ENCODE data around the gene DNASE1L3. TPM values are rescaled to one million over a fixed set of nuclear protein-coding genes. Genes with fewer than 3 reads are reported as not detected.
A peak's percentile ranks its signal among the peaks of the same experiment; 100 is the strongest.

The DNASE1L3 gene
- total RNA-seq, 1 experiment from 2014 or later: 0.27 TPM

- DNase-seq: peak; percentile 38 to 49
- Histone ChIP-seq H3K36me3 (ENCODE audit: control insufficient read depth, insufficient read depth, low read length) (no peaks in the 10 kb centered on the region), H3K9me3 (no peaks in the 10 kb centered on the region), H3K4me3 (ENCODE audit: low read depth, low read length) (no peak overlapping the region), H3K27me3 (replicated peaks; ENCODE audit: control insufficient read depth, insufficient read depth, low read length) (no peaks in the 10 kb centered on the region), H3K4me1 (peaks cover 15% of the 10 kb centered on the region)
- H3K27me3 Mint-ChIP-seq (ENCODE audit: insufficient read depth, unreplicated experiment): no peaks in the 10 kb centered on the region
- H3K4me3 Mint-ChIP-seq (ENCODE audit: unreplicated experiment): no peak overlapping the region
- POLR2A ChIA-PET: no interaction called here
- peak overlapping the region; percentile 39 for H3K27ac Mint-ChIP-seq (ENCODE audit: unreplicated experiment)
- intact Hi-C loops (cut with micrococcal nuclease; ENCODE audit: unreplicated experiment): no loop called here
- no peak for TF ChIP-seq CTCF (IDR thresholded peaks at IDR 0.05; ENCODE audit: insufficient read depth in 1 of 2, low read depth in 1 of 2, low read length in 1 of 2, severe bottlenecking in 1 of 2, unreplicated experiment in 1 of 2)
- H3K9me3 Mint-ChIP-seq (ENCODE audit: unreplicated experiment): no peaks in the 10 kb centered on the region
- no peaks in the 10 kb centered on the region for H3K36me3 Mint-ChIP-seq (ENCODE audit: insufficient read depth, unreplicated experiment)
- BruUV-seq (replicated peaks): no TSS peak
- peaks cover 26% of the 10 kb centered on the region for H3K4me1 Mint-ChIP-seq (ENCODE audit: low read depth, unreplicated experiment)
- CTCF ChIA-PET: interaction anchor here (1.9 kb wide), 1 partner anchor 27 kb away, joined by 7 read pairs; no protein-coding TSS in a partner anchor
Observed at GRCh38 chr3:58214484-58215316, 3.9 kb upstream of the DNASE1L3 start.

- CTCF ChIA-PET: no interaction called here
- intact Hi-C loops (cut with micrococcal nuclease; ENCODE audit: unreplicated experiment): no loop called here
- H3K4me1 ChIP-seq: peaks cover 7% of the 10 kb centered on the region
Observed at GRCh38 chr3:58209933-58210332, 839 bp downstream of the DNASE1L3 start.

GRCh38 chr3:58207954-58208353 lies 2.8 kb downstream of the DNASE1L3 start:
- no peak for TF ChIP-seq CTCF (IDR thresholded peaks at IDR 0.05; ENCODE audit: insufficient read depth in 1 of 2, low read depth in 1 of 2, low read length in 1 of 2, severe bottlenecking in 1 of 2, unreplicated experiment in 1 of 2)
- Histone ChIP-seq H3K4me3 (ENCODE audit: low read depth, low read length) (no peak overlapping the region), H3K9me3 (no peaks in the 10 kb centered on the region), H3K4me1 (no peaks in the 10 kb centered on the region), H3K27me3 (replicated peaks; ENCODE audit: control insufficient read depth, insufficient read depth, low read length) (no peaks in the 10 kb centered on the region), H3K36me3 (ENCODE audit: control insufficient read depth, insufficient read depth, low read length) (no peaks in the 10 kb centered on the region)
- Mint-ChIP-seq H3K4me3 (ENCODE audit: unreplicated experiment) (no peak overlapping the region), H3K9me3 (ENCODE audit: unreplicated experiment) (no peaks in the 10 kb centered on the region), H3K27ac (ENCODE audit: unreplicated experiment) (no peak overlapping the region), H3K36me3 (ENCODE audit: insufficient read depth, unreplicated experiment) (peaks cover 5% of the 10 kb centered on the region), H3K4me1 (ENCODE audit: low read depth, unreplicated experiment) (peaks cover 12% of the 10 kb centered on the region), H3K27me3 (ENCODE audit: insufficient read depth, unreplicated experiment) (no peaks in the 10 kb centered on the region)
- no TSS peak for BruUV-seq (replicated peaks)
- POLR2A ChIA-PET: no interaction called here
- no peak for DNase-seq
- intact Hi-C loops (cut with micrococcal nuclease; ENCODE audit: unreplicated experiment): no loop called here
- CTCF ChIA-PET: no interaction called here

More at GRCh38 chr3:58209933-58210332, 839 bp downstream of the DNASE1L3 start:
- H3K27me3 ChIP-seq (replicated peaks; ENCODE audit: control insufficient read depth, insufficient read depth, low read length): no peaks in the 10 kb centered on the region
- no peak overlapping the region for H3K4me3 Mint-ChIP-seq (ENCODE audit: unreplicated experiment)
- H3K9me3 ChIP-seq: no peaks in the 10 kb centered on the region
- no peaks in the 10 kb centered on the region for H3K27me3 Mint-ChIP-seq (ENCODE audit: insufficient read depth, unreplicated experiment)
- no peak overlapping the region for H3K4me3 ChIP-seq (ENCODE audit: low read depth, low read length)
- no TSS peak for BruUV-seq (replicated peaks)
- POLR2A ChIA-PET: no interaction called here
- no peak for TF ChIP-seq CTCF (IDR thresholded peaks at IDR 0.05; ENCODE audit: insufficient read depth in 1 of 2, low read depth in 1 of 2, low read length in 1 of 2, severe bottlenecking in 1 of 2, unreplicated experiment in 1 of 2)
- no peaks in the 10 kb centered on the region for H3K36me3 Mint-ChIP-seq (ENCODE audit: insufficient read depth, unreplicated experiment)
- H3K9me3 Mint-ChIP-seq (ENCODE audit: unreplicated experiment): no peaks in the 10 kb centered on the region
- H3K4me1 Mint-ChIP-seq (ENCODE audit: low read depth, unreplicated experiment): peaks cover 21% of the 10 kb centered on the region
- no peaks in the 10 kb centered on the region for H3K36me3 ChIP-seq (ENCODE audit: control insufficient read depth, insufficient read depth, low read length)
- no peak for DNase-seq
- H3K27ac Mint-ChIP-seq (ENCODE audit: unreplicated experiment): no peak overlapping the region
